Heart right ventricle (tissue), 16 donors: ENCODE measurements around the gene NPDC1. TPM values are rescaled to one million over a fixed set of nuclear protein-coding genes. Genes with fewer than 3 reads are reported as not detected.
A peak's percentile ranks its signal among the peaks of the same experiment; 100 is the strongest.

Experiments
- ATAC-seq, 8 donors: fragments of 200-7000 bp; cut with Tn5 transposase; one replicate each; pipeline ENCODE4 v1.9.1; 2020; ENCODE audit warnings: mild to moderate bottlenecking in 8 of 8, moderate library complexity in 8 of 8, moderate number of reproducible peaks in 1 of 8
- DNase-seq, 2 donors: peaks; one replicate each; pipeline ENCODE4 v3.0.0-alpha.2; 2020
- H3K27ac ChIP-seq, 10 donors: fragments of 200-600 bp; sonication (generic) in 2 of 10; one replicate each; pipeline versions ENCODE4 v1.5.0 to v1.8.0; 2020 to 2022; ENCODE audit warnings: mild to moderate bottlenecking in 3 of 10
- H3K27me3 ChIP-seq, 7 donors: fragments of 200-600 bp; one replicate each; pipeline ENCODE4 v1.8.0; 2021 to 2022; ENCODE audit warnings: mild to moderate bottlenecking in 2 of 7
- H3K36me3 ChIP-seq, 9 donors: fragments of 200-600 bp; sonication (generic) in 1 of 9; one replicate each; pipeline versions ENCODE4 v1.5.0 to v1.8.0; 2020 to 2022; ENCODE audit warnings: mild to moderate bottlenecking in 2 of 9
- H3K4me1 ChIP-seq, 9 donors: fragments of 200-600 bp; sonication (generic) in 1 of 9; one replicate each; pipeline versions ENCODE4 v1.5.0 to v1.8.0; 2020 to 2022; ENCODE audit warnings: mild to moderate bottlenecking in 4 of 9
- H3K4me3 ChIP-seq, 10 donors: fragments of 200-600 bp; sonication (generic) in 2 of 10; one replicate each; pipeline versions ENCODE4 v1.5.0 to v1.8.0; 2020 to 2022; ENCODE audit warnings: mild to moderate bottlenecking in 7 of 10, moderate library complexity in 2 of 10
- H3K9me3 ChIP-seq, 11 donors: fragments of 200-600 bp in 10 of 11; sonication (generic) in 2 of 11; one replicate each; pipeline versions ENCODE4 v1.5.0 to v1.8.0; 2013 to 2022; ENCODE audit warnings: mild to moderate bottlenecking in 2 of 11, control low read depth in 1 of 11, moderate library complexity in 1 of 11
- CTCF ChIP-seq, 9 donors: fragments of 200-600 bp; sonication (generic) in 2 of 9; IDR thresholded peaks; one replicate each; pipeline versions ENCODE4 v1.5.0 to v1.8.0; 2021 to 2022; ENCODE audit warnings: antibody characterized with exemption in 9 of 9, mild to moderate bottlenecking in 5 of 9, moderate library complexity in 1 of 9
- WGBS, 2 donors: extraction: QIAGEN DNeasy Blood & Tissue Kit; methylation state at CpG; one replicate each; pipeline ENCODE4 v1.1.7; 2013; ENCODE audit warnings: inconsistent platforms in 1 of 2; 5-methylcytosine and 5-hydroxymethylcytosine counted together
- intact Hi-C, 10 donors: fragments of 100-400 bp; cut with DNase I; formaldehyde crosslinking; loops; one replicate each; pipeline versions ENCODE4 v1.11.1 to v1.14.2; 2022
- polyA plus RNA-seq, 2 donors: library from polyadenylated mRNA; stranded (reverse); fragments of 200-250 nt; gene quantifications; one replicate each; pipeline ENCODE4 v1.2.3, GENCODE V29; 2013
- total RNA-seq, 10 donors: library from RNA; stranded (reverse); fragmentation: NEBNext Ultra II Directional in 3 of 10; extraction: Animal tissue kit (Norgen Biotek cat#: 25700) in 3 of 10; gene quantifications; one replicate each; pipeline versions ENCODE4 v1.2.1 to v1.2.4, GENCODE V29; 2021 to 2023
- donor health status: Arrhythmogenic right ventricular cardiomyopathy.
- donor health status: ischemic (EF 13 %, LVEDD 7.1; RV severe dilation, severe dysfunction).
- donor health status: healthy with polysubstance abuse.
- donor health status: DM: no; HTN: yes; CAD: no.
- donor health status: DM: no; HTN: no; CAD: no.
- donor health status: ischemic (EF 25% LVEDD 6.9; RV normal size, moderate dysfunction).
- donor health status: ischemic (EF 25% LVEDD 5.7; RV mildly dilated, moderate dysfunction).
- donor health status: healthy.
- donor health status: DM: yes; HTN: yes; CAD: no.
- donor health status: Ischemic cardiomyopathy.
- donor health status: ischemic (EF 35%, LVEDD 5.7; RV mildly dilated, moderate dysfunction).
- donor health status: nonischemic (EF 11% LVEDD 7.7; RV severe dilation, severe dysfunction).
- donor health status: DM: yes; HTN: yes; CAD: no.
- donor health status: PGD.
- donor health status: ischemic (EF 29% LVEDD 5.4; RV normal size, mild dysfunction).
- donor health status: nonischemic (EF 23%, LVEDD 6.1; RV moderate dilation, normal function).

Gene NPDC1
- total and polyA plus RNA-seq, 12 donors = 29.1 to 153 (median 54.5) TPM

GRCh38 chr9:137002646-137003041, 43.3 kb downstream of the NPDC1 start:
- Histone ChIP-seq H3K27ac (no peak overlapping the region), H3K9me3 (peaks cover 0 to 13% (median 0%) of the 10 kb centered on the region in 11 donors), H3K27me3 (peaks cover 0 to under 1% (median 0%) of the 10 kb centered on the region in 7 donors), H3K4me1 (peaks cover 0 to 39% (median 0%) of the 10 kb centered on the region in 9 donors), H3K36me3 (peaks cover 0 to 2% (median 0%) of the 10 kb centered on the region in 9 donors), H3K4me3 (no peak overlapping the region)
- 86 to 88% methylated on average over 10 of the region's 10 CpGs for WGBS, 2 donors
- DNase-seq (no peak), ATAC-seq (no peak)
- intact Hi-C loops = no loop called here
- no peak for TF ChIP-seq CTCF (IDR thresholded peaks at IDR 0.05)

GRCh38 chr9:137001857-137002645, 43.9 kb downstream of the NPDC1 start:
- Histone ChIP-seq H3K27me3 (peaks cover 0 to 7% (median 0%) of the 10 kb centered on the region in 7 donors), H3K4me3 (no peak overlapping the region), H3K36me3 (no peaks in the 10 kb centered on the region), H3K4me1 (peaks cover 0 to 45% (median under 1%) of the 10 kb centered on the region in 9 donors), H3K27ac (no peak overlapping the region), H3K9me3 (peaks cover 0 to 13% (median 0%) of the 10 kb centered on the region in 11 donors)
- ATAC-seq (no peak), DNase-seq (no peak)
- WGBS, 2 donors = 87 to 91% methylated on average over 20 of the region's 20 CpGs
- no peak for TF ChIP-seq CTCF (IDR thresholded peaks at IDR 0.05)
- intact Hi-C loops = no loop called here

- Histone ChIP-seq H3K4me1 (peaks cover 5 to 55% (median 18%) of the 10 kb centered on the region in 9 donors), H3K9me3 (peaks cover 0 to 11% (median 0%) of the 10 kb centered on the region in 11 donors), H3K4me3 (no peak overlapping the region), H3K27ac (peak overlapping the region in 2 of 10 donors; percentile 15 to 80), H3K36me3 (no peaks in the 10 kb centered on the region), H3K27me3 (peaks cover 0 to 24% (median 4%) of the 10 kb centered on the region in 7 donors)
- 72 to 80% methylated on average over 10 of the region's 10 CpGs for whole genome bisulfite sequencing, 2 donors
- no peak for TF ChIP-seq CTCF (IDR thresholded peaks at IDR 0.05)
- intact Hi-C loops = no loop called here
- ATAC-seq = no peak
- DNase-seq = no peak
These were observed 45.6 kb downstream of the NPDC1 start for GRCh38 chr9:137000177-137000930.

- Histone ChIP-seq H3K9me3 (no peaks in the 10 kb centered on the region), H3K27me3 (peaks cover 0 to 41% (median 17%) of the 10 kb centered on the region in 7 donors), H3K4me3 (no peak overlapping the region), H3K36me3 (peaks cover 0 to 13% (median 0%) of the 10 kb centered on the region in 9 donors), H3K4me1 (peaks cover 8 to 77% (median 38%) of the 10 kb centered on the region in 9 donors), H3K27ac (peak overlapping the region in 2 of 10 donors; percentile 11 to 67)
- no peak for DNase-seq
- WGBS, 2 donors = 58 to 62% methylated on average over 18 of the region's 18 CpGs
- intact Hi-C loops = loop anchor here in 1 of 10 donors (5.0 kb wide), 1 partner anchor 51 kb away; the partner anchor contains the start of gene C8G
- ATAC-seq = no peak
- TF ChIP-seq CTCF (IDR thresholded peaks at IDR 0.05) = peak in 3 of 9 donors; percentile 21 to 42 (median 28)
These were observed 48.1 kb downstream of the NPDC1 start for GRCh38 chr9:136997830-136998234.
